Measurements from ENCODE around the gene GMDS.

The GMDS gene

DNA sequence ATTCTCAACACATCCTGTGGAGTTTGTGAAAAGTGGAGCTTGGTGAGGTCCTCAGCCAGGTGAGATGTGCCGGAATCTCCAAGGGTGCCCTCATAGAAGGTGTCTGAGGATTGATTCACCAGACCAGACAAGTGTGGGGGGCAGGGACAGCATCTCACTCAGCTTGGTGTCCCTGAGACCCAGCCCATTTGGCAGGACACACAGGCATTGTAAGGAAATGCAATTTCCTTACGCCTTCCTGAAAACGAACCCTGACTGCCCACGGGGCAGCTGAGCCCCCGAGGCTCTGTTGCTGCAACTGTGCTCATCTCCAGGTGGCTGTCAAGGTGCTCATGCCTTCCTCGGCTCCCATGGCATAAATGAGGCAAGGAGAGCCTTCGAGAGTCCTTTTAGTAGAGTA is 602.3 kb downstream of the GMDS start:
- no peak for DNase-seq (ENCODE audit: low read depth)
- no peak for TF ChIP-seq CTCF (IDR thresholded peaks at IDR 0.05; ENCODE audit: control insufficient read depth, insufficient read depth, low read depth, low read length, missing control alignments)
- H3K4me3 ChIP-seq (ENCODE audit: control insufficient read depth, low read depth, low read length), result no peak overlapping the region

- TF ChIP-seq CTCF (IDR thresholded peaks at IDR 0.05; ENCODE audit: control insufficient read depth, insufficient read depth, low read depth, low read length, missing control alignments), result no peak
- DNase-seq (ENCODE audit: low read depth), result no peak
- H3K4me3 ChIP-seq (ENCODE audit: control insufficient read depth, low read depth, low read length), result no peak overlapping the region
Measured at GRCh38 chr6:1641343-1641885, 604.0 kb downstream of the GMDS start.

- H3K4me3 ChIP-seq (ENCODE audit: control insufficient read depth, low read depth, low read length), result no peak overlapping the region
- TF ChIP-seq CTCF (IDR thresholded peaks at IDR 0.05; ENCODE audit: control insufficient read depth, insufficient read depth, low read depth, low read length, missing control alignments), result no peak
- DNase-seq (ENCODE audit: low read depth), result no peak
Measured at GRCh38 chr6:1640476-1640875, 604.9 kb downstream of the GMDS start.

- TF ChIP-seq CTCF (IDR thresholded peaks at IDR 0.05; ENCODE audit: control insufficient read depth, insufficient read depth, low read depth, low read length, missing control alignments), result no peak
- DNase-seq (ENCODE audit: low read depth), result no peak
- H3K4me3 ChIP-seq (ENCODE audit: control insufficient read depth, low read depth, low read length), result no peak overlapping the region
Measured at GRCh38 chr6:1639430-1639829, 606.0 kb downstream of the GMDS start.

- no peak for TF ChIP-seq CTCF (IDR thresholded peaks at IDR 0.05; ENCODE audit: control insufficient read depth, insufficient read depth, low read depth, low read length, missing control alignments)
- no peak for DNase-seq (ENCODE audit: low read depth)
- H3K4me3 ChIP-seq (ENCODE audit: control insufficient read depth, low read depth, low read length), result no peak overlapping the region
Measured at GRCh38 chr6:1636971-1637871, 608.2 kb downstream of the GMDS start.

DNA sequence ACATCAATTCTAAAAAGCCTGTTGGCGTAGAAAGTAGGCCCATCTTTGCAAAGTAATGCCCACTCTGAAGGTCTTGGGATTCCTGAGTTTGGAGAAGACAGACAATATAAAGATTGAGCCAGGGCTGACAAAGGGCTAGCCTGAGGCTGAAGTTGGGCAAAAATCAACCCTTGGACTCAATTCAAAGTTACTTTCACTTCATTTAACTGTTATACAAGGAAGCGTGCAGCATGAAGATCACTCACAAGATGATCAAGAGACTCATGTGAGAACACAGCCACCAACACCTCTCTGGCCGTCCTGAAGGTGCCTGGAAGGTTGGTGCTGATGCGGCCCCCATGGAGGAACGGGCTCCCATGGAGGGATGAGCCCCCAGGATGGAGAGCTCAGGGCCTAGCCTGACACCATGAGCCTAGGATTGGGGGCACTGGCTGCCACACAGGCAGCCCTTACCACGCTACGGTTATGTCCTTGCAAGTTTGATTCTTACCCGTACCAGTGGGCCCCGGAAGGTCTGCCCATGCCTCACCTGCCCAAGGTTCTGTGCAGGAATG is 609.1 kb downstream of the GMDS start:
- DNase-seq (ENCODE audit: low read depth), result no peak
- no peak overlapping the region for H3K4me3 ChIP-seq (ENCODE audit: control insufficient read depth, low read depth, low read length)
- no peak for TF ChIP-seq CTCF (IDR thresholded peaks at IDR 0.05; ENCODE audit: control insufficient read depth, insufficient read depth, low read depth, low read length, missing control alignments)

Measured in AG09309 (cell line).